Stimulated activated CD8-positive, alpha-beta memory T cell treated with anti-CD3 and anti-CD28 coated beads, Interleukin-7, amount 100 ng/mL, for 24 hours (primary cell): Measurements from ENCODE around the gene DHX34.
"Not testable (repeated sequence)": the region's sequence is repeated elsewhere in the genome, so short reads cannot be mapped to it uniquely, and the experiment has no call there.

Source experiments
- DNase-seq: peaks from one replicate; pipeline ENCODE4 v3.0.0-alpha.2; 2020; ENCODE audit warnings: low read depth

Gene DHX34

DNA sequence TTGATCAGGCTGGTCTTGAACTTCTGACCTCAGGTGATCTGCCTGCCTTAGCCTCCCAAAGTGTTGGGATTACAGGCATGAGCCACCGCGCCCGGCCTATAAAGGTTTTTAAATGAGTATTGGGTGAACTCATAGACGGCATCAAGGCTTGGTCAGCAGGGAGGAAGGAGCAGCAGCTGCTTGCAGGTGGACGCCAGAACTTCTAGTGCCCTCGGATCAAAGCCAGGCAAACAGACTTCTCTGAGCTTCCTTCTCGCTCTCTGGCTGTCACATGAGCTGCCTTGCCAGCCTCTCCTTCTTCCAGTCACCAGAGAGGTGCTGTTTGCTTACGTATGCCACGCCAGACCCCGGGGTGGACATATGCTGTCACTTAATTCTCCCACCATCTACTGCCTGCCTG is 16.3 kb downstream of the DHX34 start:
- DNase-seq: not testable (repeated sequence)

DNA sequence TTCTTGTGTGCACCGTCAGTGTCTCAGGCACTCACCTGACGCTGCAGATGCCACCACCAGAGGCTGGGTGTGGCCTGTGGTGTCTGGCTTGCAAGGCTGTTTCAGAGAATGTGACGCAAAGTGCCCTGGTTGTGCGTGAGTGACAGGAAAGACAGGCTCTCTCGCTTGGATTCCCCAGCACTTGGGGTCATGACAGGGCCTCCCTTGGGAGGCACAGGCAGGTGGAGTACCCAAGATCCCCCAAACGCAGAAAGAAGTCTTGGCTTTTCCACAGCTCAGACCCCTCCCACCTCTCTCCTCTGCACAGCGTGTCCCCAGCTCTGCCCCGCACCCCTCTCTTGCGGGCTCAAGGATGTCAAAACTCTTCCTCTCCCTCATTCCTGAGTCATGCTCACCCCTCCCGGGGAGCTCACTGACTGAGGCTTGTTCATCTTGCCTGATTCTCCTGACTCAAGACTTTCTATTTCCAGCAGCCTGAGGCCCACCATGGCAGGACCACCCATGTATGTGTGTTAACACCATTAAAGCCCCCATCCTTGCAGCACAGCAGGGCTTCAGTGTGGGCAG is 21.0 kb downstream of the DHX34 start:
- no peak for DNase-seq

DNA sequence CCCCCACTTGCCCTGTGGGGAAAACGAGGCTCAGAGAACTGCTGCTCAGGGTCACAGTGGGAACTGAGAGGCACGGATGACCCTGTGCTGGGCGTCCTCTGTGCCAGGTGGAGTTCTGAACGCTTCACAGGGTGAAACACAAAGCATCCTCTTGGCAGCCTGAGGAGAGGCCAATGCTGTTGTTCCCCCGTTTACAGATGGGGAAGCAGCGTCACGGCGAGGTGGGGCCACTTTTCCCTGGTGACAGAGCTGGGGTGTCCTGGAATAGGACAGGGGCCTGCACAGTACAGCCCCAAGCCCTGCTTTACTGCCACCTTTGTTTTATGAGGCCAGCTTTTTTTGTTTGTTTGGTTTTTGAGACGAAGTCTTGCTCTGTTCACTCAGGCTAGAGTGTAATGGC is 22.1 kb downstream of the DHX34 start:
- DNase-seq: no peak

DNA sequence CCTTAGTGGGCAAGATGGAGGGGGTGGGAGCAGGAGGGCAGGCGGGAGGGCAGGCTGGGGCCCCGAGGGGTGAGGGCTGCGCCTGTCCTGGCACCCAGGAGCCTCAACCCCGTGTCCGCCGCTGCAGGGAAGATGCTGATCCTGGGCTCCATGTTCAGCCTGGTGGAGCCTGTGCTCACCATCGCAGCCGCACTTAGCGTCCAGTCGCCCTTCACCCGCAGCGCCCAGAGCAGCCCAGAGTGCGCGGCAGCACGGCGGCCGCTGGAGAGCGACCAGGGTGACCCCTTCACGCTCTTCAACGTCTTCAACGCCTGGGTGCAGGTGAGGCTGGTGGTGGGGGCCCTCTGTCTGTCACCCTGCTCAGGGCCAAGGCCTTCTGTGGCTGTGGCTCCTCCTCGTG is 23.5 kb downstream of the DHX34 start:
- no peak for DNase-seq

DNA sequence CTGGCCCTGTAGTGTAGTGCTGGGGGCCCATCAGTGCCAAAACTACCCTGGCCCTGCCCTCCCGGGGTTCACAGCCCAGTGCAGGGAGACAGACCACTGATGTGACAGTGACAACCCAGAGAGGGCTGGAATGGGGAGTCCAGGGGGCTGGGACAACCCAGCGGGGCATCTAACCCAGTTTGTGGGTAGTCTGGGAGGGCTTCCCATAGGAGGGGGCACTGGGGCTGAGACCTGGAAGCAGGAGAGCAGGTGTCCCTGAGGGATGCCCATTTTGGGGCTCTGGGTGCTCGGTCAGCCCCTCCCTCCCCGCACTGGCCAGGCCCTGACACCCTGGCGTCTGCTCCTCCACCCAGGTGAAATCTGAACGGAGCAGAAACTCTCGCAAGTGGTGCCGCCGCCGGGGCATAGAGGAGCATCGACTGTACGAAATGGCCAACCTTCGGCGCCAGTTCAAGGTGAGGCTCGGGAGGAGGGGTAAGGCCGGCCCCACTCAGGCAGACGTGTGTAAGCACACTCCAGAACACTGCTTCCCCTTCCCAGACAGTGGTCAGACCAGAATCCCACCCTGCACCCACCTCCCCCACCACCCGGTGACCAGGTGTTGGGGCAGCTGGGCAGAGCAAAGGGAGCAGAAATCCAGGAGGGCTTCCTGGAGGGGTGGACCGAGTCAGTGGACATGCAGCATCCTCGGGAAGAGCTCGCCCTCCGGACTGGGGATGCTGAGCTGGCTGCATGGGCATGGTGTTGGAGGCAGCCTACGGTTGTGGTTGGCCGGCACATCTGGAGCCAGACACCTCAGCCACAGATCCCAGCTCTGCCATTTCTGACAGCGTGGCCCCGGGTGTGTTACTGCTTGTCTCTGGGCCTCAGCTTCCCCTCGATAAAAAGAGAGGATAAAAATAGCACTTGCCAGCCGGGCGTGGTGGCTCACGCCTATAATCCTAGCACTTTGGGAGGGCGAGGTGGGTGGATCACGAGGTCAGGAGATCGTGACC is 24.4 kb downstream of the DHX34 start:
- DNase-seq: no peak

DNA sequence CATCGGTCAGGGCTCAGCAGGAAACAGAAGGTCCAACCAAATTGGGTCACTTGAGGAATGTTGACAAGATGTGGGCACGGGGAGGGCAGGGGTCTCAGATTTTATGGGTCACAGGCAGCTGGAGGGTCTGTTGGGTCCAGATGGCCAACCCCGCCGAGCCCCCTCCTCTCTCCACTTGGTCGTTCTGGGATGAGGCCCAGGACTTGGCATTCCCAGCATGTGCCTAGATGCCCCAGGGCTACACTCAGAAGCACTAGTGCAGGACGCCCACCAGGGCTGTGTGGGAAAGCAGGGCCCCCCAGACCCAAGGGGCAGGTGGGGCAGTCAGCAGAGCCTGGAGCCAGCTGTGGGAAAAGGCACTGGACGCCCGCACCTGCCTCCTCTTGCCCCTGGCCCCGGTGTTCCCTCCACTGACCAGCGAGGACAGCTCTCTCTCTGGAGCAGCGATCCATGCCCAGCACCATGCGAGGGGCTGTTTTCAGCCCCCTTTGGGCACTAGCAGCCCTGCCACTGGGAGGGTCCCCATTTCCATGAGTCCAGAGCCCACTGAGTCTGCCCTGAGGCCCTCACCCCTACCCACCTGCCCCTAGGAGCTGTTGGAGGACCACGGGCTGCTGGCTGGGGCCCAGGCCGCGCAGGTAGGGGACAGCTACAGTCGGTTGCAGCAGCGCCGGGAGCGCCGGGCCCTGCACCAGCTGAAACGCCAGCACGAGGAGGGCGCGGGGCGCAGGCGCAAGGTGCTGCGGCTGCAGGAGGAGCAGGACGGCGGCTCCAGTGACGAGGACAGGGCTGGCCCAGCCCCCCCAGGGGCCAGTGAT is 26.0 kb downstream of the DHX34 start:
- DNase-seq: no peak

DNA sequence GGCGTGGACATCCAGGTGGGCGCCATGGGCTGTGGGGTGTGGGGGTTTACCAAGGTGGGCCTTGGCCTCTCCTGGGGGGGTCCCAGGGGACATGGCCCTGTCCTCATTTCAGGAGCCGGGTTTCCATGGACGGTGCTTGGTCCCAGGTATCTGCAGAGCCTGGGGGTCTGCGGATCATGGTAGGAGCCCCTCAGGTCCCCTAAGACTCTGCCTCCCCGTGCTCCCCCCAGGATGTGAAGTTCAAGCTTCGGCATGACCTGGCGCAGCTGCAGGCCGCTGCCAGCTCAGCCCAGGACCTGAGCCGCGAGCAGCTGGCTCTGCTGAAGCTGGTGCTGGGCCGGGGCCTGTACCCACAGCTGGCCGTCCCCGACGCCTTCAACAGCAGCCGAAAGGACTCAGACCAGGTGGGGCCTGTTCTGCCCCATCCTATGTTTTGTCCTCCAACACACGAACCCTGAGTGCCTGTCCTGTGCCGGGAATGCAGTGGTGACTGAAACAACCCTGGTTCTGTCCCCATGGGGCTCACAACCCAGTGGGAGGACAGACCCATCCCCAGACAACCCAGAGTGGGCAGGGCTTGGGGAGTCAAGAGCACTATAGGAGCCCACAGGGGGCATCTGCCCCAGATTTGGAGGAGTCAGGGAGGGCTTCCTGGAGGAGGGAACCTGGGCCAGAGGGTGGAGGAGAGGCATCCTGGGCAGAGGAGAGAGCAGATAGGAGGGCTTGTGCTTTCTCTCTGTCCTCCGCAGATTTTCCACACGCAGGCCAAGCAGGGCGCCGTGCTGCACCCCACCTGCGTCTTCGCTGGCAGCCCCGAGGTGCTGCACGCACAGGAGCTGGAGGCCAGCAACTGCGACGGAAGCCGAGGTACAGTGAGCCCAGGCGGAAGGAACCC is 26.8 kb downstream of the DHX34 start:
- DNase-seq: no peak

DNA sequence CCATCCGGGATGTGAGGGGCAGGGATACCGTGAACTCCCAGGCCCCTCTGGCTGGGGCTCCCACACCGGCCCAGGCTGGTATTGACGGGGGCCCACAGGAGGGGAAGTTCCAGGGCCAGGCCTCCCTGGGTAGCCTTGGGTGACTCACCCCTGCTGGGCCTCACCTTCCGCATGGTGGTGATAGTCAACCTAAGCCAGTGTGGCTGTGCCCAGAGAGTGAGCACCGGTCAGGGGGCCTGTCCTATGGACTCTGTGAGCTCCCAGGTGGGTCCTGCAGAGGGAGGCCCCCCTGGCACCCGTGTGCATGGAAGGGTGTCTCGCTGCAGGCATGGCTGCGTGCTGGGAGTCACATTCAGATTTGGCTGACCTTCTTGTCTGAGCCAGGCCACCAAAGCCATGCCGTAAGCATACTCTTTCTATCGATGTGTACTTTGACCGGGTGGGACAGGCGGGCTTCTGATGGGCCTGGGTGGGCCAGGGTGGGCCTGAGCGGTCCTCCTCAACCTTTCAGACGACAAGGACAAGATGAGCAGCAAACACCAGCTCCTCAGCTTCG is 27.6 kb downstream of the DHX34 start:
- no peak for DNase-seq

DNA sequence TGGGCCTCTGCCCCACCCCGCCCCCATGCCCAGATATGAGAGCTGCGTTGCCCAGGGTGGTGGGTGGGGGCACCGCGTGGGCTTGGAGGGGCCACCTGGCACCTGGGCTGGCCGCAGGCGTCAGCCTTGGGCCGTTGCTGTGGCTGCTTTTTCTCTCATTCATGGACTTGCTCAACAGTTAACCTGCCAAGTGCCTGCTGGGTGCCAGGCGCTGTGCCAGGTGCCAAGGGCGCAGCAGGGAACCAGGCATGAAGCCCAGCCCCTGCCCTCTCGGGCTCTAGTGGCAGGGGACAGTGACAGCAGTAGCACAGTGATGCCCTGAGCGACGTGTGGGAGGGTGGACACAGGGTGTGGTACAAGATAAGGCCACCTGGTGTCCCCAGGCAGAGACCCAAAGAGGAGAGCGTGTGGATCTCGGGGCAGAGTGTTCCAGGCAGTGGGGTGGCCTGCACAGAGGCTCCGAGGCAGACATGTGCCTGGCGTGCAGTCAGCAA is 28.1 kb downstream of the DHX34 start:
- no peak for DNase-seq

DNA sequence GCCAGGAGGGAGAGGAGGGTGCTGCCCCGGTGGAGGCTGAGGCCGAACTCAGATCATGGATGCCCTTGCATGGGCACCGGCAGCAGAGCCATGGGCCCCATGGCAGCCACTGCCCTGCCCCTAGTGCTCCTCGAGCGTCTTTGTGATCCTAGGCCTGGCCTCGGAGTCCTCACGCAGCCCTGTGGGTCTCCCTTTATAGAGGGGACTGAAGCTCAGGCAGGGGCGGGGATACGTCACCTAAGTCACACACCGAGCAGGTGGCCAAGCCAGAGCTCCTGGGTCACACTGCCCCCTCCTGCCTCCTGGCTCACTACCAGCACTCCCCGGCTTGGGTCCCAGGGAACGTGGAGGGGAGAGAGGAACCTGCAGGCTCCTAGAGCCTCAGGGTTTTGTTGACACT is 28.7 kb downstream of the DHX34 start:
- DNase-seq: no peak

DNA sequence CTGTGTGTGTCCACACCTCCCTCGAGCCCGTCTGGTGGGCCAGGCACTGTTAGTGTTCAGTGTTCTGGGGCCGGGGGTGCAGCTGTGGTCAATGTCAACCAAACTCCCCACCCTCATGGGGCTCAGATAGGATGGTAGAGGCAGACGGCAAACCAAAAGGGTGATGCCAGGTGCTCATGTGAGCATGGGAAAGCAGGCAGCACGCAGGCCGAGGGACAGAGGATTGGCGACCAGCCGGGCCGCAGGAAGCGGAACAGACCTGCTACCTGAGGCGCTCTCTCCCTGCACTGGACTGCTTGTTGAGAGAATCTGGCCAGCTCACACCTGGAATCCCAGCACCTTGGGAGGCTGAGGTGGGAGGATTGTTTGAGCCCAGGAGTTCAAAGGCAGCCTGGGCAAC is 29.1 kb downstream of the DHX34 start:
- DNase-seq: no peak

DNA sequence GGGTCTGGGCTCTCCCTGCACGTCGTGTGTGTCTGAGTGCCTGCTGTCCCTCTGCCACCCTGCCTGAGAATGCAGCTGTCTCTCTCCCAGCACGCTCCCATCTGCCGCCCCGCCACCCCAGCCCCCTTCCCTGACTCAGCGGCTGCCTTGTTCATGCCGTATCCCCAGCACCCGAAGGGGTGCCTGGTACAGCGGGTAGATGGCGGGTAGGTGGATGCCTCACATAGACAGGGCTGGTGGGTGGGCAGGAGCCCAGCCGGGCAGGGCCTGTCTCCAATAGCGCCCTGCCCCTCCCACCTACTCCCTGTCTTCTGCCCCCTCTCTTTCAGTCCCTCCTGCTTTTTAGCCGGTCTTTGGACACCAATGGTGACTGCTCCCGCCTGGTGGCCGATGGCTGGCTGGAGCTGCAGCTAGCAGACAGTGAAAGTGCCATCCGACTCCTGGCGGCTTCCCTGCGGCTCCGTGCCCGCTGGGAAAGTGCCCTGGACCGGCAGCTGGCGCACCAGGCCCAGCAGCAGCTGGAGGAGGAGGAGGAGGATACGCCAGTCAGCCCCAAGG is 30.3 kb downstream of the DHX34 start:
- no peak for DNase-seq

DNA sequence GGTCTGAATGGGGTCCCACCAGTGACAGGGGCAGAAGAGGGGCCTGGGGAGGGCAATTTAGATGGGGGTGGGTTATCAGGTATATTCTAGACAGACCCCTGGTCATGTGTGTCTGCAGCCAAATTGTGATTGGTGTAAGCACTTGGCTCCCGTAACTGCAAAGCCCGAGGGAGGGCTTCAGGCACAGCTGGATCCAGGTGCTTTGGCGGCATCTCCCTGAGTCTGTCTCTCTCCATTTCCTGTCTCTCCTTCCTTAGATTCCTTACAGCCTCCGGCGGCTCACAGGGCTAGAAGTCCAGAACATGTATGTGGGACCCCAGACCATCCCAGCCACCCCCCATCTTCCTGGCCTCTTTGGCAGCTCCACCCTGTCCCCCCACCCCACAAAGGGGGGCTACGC is 31.4 kb downstream of the DHX34 start:
- no peak for DNase-seq

DNA sequence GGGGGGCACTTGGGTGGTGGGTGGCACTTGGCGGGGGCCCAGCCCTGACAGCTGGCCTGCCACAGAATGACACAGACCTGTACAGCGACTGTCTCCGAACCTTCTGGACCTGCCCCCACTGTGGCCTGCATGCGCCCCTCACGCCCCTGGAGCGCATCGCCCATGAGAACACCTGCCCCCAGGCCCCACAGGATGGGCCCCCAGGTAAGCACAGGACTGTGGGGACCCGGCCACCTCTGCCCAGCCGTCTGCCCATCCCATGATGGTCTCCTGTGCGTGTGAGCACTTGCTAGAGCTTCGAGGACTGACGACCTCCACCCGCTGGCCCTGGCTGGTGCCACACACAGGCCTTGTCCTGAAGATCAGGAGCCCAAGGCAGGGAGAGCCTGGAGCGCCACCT is 32.0 kb downstream of the DHX34 start:
- no peak for DNase-seq

DNA sequence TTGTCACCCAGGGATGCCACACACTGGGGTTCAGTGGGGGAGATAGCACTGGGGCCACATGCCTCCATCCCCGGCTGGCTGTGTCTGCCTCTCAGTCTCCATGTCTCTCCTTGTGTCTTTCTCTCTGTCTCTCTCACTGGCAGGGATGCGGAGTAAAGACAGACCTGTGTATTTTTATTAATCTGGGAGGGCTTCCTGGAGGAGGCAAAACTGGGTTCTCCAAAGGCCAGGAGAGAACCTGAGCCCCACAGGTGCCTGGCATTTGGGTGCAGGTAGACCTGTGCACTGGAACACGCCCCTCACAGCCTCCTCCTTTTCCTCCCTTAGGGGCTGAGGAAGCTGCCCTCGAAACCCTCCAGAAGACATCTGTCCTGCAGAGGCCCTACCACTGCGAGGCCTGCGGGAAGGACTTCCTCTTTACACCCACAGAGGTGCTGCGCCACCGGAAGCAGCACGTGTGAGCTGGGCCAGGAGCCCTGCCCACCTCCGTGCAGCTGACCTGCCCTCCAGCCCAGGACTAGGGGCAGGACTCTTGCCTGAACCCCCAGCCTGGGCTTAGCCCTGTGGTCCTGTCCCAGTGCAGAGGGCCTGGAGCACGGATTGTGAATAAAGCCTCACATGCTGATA is 32.7 kb downstream of the DHX34 start:
- no peak for DNase-seq

DNA sequence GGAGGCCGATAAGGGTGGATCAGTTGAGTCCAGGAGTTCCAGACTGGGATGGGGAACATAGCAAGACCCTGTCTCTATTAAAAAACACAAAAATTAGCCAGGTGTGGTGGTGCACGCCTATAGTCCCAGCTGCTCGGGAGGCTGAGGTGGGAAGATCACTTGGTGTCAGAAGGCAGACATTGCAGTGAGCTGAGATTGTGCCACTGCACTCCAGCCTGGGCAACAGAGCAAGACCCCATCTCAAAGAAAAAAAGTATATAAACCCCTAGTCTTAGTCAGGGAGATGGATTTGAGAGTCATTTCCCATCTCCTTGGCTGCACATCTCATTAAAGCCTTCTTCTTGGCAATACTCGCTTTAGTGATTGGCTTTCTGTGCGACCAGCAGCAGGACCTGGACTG is 34.8 kb downstream of the DHX34 start:
- not testable (repeated sequence) for DNase-seq

DNA sequence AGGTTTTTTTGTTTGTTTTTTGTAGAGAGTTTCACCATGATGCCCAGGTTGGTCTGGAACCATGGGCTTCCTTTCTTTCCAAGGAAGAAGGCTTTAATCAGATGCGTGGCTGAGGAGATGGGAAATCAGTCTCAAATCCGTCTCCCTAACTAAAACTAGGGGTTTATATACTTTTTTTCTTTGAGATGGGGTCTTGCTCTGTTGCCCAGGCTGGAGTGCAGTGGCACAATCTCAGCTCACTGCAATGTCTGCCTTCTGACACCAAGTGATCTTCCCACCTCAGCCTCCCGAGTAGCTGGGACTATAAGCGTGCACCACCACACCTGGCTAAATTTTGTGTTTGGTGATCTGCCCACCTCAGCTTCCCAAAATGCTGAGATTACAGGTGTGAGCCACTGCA is 35.4 kb downstream of the DHX34 start:
- not testable (repeated sequence) for DNase-seq

DNA sequence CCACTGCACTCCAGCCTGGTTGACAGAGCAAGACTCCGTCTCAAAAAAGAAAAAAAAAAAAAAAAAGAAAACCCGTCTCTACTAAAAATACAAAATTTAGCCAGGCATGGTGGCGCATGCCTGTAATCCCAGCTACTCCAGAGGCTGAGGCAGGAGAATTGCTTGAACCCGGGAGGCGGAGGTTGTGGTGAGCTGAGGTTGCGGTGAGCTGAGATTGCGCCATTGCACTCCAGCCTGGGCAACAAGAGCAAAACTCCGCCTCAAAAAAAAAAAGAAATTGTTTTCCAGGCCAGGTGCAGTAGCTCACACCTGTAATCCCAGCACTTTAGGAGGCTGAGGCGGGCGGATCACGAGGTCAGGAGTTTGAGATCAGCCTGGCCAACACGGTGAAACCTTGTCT is 37.5 kb downstream of the DHX34 start:
- not testable (repeated sequence) for DNase-seq

DNA sequence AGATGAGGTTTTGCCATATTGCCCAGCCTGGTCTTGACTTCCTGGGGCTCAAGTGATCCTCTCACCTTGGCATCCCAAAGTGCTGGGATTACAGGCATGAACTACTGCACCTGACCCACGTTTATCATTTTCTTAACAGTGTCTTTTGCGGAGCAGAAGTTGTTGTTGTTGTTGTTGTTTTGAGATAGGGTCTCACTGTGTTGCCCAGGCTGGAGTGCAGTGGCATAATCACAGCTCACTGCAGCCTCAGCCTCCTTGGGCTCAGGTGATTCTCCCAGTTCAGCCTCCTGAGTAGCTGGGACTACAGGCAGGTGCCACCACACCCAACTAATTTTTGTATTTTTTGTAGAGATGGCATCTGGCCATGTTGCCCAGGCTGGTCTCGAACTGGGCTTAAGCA is 38.5 kb downstream of the DHX34 start:
- not testable (repeated sequence) for DNase-seq

DNA sequence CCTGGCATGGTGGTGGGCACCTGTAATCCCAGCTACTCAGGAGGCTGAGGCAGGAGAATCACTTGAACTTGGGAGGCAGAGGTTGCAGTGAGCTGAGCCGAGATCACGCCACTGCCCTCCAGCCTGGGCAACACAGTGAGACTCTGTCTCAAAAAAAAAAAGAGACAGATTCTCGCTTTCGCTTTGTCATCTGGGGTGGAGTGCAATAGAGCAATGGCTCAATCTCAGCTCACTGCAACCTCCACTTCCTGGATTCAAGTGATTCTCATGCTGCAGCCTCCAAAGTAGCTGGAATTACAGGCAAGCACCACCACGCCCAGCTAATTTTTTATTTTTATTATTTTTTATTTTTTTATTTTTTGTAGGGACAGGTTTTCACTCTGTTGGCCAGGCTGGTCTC is 39.6 kb downstream of the DHX34 start:
- not testable (repeated sequence) for DNase-seq
